WTC11 (cell line): ENCODE results near the gene PROX2. TPM values are rescaled to one million over a fixed set of nuclear protein-coding genes. Genes with fewer than 3 reads are reported as not detected.

ENCODE experiments used
- ATAC-seq: fragments of 200-7000 bp; cut with Tn5 transposase; 2 replicates; pipeline ENCODE4 v1.10.0; 2021; ENCODE audit warnings: mild to moderate bottlenecking, moderate library complexity
- CTCF ChIA-PET: fragments of 300-600 bp; sonication (Branson Sonifier 250); formaldehyde crosslinking; loops from one replicate; lab custom pipeline; 2021; ENCODE audit warnings: antibody characterized with exemption; lab: Charles Lee
- POLR2A ChIA-PET: fragments of 350-600 bp; sonication (Branson Sonifier 250); formaldehyde crosslinking; loops from one replicate; lab custom pipeline; 2021; ENCODE audit warnings: antibody characterized with exemption; lab: Charles Lee
- DNase-seq: peaks from one replicate; pipeline ENCODE4 v3.0.0; 2021; ENCODE audit warnings: low spot score
- H3K27ac Mint-ChIP-seq: 2 replicates; pipeline ENCODE4 v1.8.0; 2021; ENCODE audit warnings: mixed read lengths
- H3K27me3 Mint-ChIP-seq: 2 replicates; pipeline ENCODE4 v1.8.0; 2021; ENCODE audit warnings: low read depth, mild to moderate bottlenecking, moderate library complexity, mixed read lengths
- H3K36me3 Mint-ChIP-seq: 2 replicates; pipeline ENCODE4 v1.8.0; 2021; ENCODE audit warnings: mixed read lengths
- H3K4me1 Mint-ChIP-seq: 2 replicates; pipeline ENCODE4 v1.8.0; 2022; ENCODE audit warnings: mixed read lengths
- H3K4me3 Mint-ChIP-seq: 2 replicates; pipeline ENCODE4 v1.8.0; 2021; ENCODE audit warnings: mild to moderate bottlenecking, moderate library complexity, mixed read lengths
- H3K9me3 Mint-ChIP-seq: 2 replicates; pipeline ENCODE4 v1.8.0; 2021; ENCODE audit warnings: mixed read lengths
- ATF6 ChIP-seq: sonication (generic); formaldehyde crosslinking; IDR thresholded peaks from 2 replicates; pipeline ENCODE4 v1.8.1; 2023; ENCODE audit warnings: mild to moderate bottlenecking, missing genetic modification reagents
- CREB1 ChIP-seq: sonication (generic); formaldehyde crosslinking; IDR thresholded peaks from 2 replicates; pipeline ENCODE4 v1.8.0; 2023; ENCODE audit warnings: mild to moderate bottlenecking, missing genetic modification reagents
- EMX1 ChIP-seq: fragments of 250-450 bp; sonication (Bioruptor Pico); IDR thresholded peaks from 2 replicates; pipeline ENCODE4 v1.8.0; 2021; ENCODE audit warnings: mild to moderate bottlenecking
- ETV6 ChIP-seq: sonication (generic); formaldehyde crosslinking; IDR thresholded peaks from 2 replicates; pipeline ENCODE4 v1.8.1; 2022; ENCODE audit warnings: mild to moderate bottlenecking, missing genetic modification reagents
- GABPB1 ChIP-seq: sonication (generic); formaldehyde crosslinking; IDR thresholded peaks from 2 replicates; pipeline ENCODE4 v1.8.1; 2023; ENCODE audit warnings: mild to moderate bottlenecking, missing genetic modification reagents
- MLX ChIP-seq: sonication (generic); formaldehyde crosslinking; IDR thresholded peaks from 2 replicates; pipeline ENCODE4 v1.8.1; 2023; ENCODE audit warnings: mild to moderate bottlenecking, missing genetic modification reagents, moderate library complexity
- NFATC4 ChIP-seq: fragments of 250-450 bp; sonication (Bioruptor Pico); IDR thresholded peaks from 2 replicates; pipeline ENCODE4 v1.9.0; 2021; ENCODE audit warnings: mild to moderate bottlenecking
- NFE2L1 ChIP-seq: sonication (generic); formaldehyde crosslinking; IDR thresholded peaks from 2 replicates; pipeline ENCODE4 v1.8.1; 2023; ENCODE audit warnings: missing genetic modification reagents
- TCF7 ChIP-seq: sonication (generic); formaldehyde crosslinking; IDR thresholded peaks from 2 replicates; pipeline ENCODE4 v1.8.0; 2022; ENCODE audit warnings: mild to moderate bottlenecking, low read depth, missing genetic modification reagents, moderate library complexity
- ZBTB21 ChIP-seq: sonication (generic); formaldehyde crosslinking; IDR thresholded peaks from 2 replicates; pipeline ENCODE4 v1.8.1; 2023; ENCODE audit warnings: mild to moderate bottlenecking, missing genetic modification reagents, borderline replicate concordance
- ZBTB43 ChIP-seq: sonication (generic); formaldehyde crosslinking; IDR thresholded peaks from 2 replicates; pipeline ENCODE4 v1.8.1; 2023; ENCODE audit warnings: mild to moderate bottlenecking, missing genetic modification reagents
- ZMAT4 ChIP-seq: fragments of 250-450 bp; sonication (Bioruptor Pico); IDR thresholded peaks from 2 replicates; pipeline ENCODE4 v1.9.0; 2021; ENCODE audit warnings: mild to moderate bottlenecking
- ZNF121 ChIP-seq: sonication (generic); formaldehyde crosslinking; IDR thresholded peaks from 2 replicates; pipeline ENCODE4 v1.8.0; 2023; ENCODE audit warnings: missing genetic modification reagents
- ZNF263 ChIP-seq: sonication (generic); formaldehyde crosslinking; IDR thresholded peaks from 2 replicates; pipeline ENCODE4 v1.8.1; 2022; ENCODE audit warnings: low read depth, mild to moderate bottlenecking, moderate library complexity, missing genetic modification reagents
- ZNF317 ChIP-seq: sonication (generic); formaldehyde crosslinking; IDR thresholded peaks from 2 replicates; pipeline ENCODE4 v1.8.1; 2023; ENCODE audit warnings: low read depth, mild to moderate bottlenecking, moderate library complexity, missing genetic modification reagents, borderline replicate concordance
- ZNF396 ChIP-seq: fragments of 250-450 bp; sonication (Bioruptor Pico); IDR thresholded peaks from 2 replicates; pipeline ENCODE4 v1.8.0; 2021; ENCODE audit warnings: mild to moderate bottlenecking, moderate library complexity, borderline replicate concordance
- total RNA-seq: library from RNA; stranded (reverse); gene quantifications from 3 replicates; pipeline ENCODE4 v1.2.3, GENCODE V29; 2021
- TF ChIP-seq, protein P1 (sequence below): sonication (generic); formaldehyde crosslinking; conservative IDR thresholded peaks from 2 replicates; pipeline ENCODE4 v1.8.1; 2022; ENCODE audit warnings: mild to moderate bottlenecking, missing genetic modification reagents
- TF ChIP-seq, protein P2 (sequence below): sonication (generic); formaldehyde crosslinking; IDR thresholded peaks from 2 replicates; pipeline ENCODE4 v1.8.0; 2023; ENCODE audit warnings: missing genetic modification reagents, mild to moderate bottlenecking, borderline replicate concordance
- TF ChIP-seq, protein P3 (sequence below): fragments of 250-450 bp; sonication (Bioruptor Pico); IDR thresholded peaks from 2 replicates; pipeline ENCODE4 v1.9.0; 2021; ENCODE audit warnings: mild to moderate bottlenecking
- TF ChIP-seq, protein P4 (sequence below): sonication (generic); formaldehyde crosslinking; IDR thresholded peaks from 2 replicates; pipeline ENCODE4 v1.8.1; 2022; ENCODE audit warnings: mild to moderate bottlenecking, missing genetic modification reagents, moderate library complexity, borderline replicate concordance

Gene PROX2
- total RNA-seq, 1 experiment from 2014 or later, result 0.04 TPM

DNA sequence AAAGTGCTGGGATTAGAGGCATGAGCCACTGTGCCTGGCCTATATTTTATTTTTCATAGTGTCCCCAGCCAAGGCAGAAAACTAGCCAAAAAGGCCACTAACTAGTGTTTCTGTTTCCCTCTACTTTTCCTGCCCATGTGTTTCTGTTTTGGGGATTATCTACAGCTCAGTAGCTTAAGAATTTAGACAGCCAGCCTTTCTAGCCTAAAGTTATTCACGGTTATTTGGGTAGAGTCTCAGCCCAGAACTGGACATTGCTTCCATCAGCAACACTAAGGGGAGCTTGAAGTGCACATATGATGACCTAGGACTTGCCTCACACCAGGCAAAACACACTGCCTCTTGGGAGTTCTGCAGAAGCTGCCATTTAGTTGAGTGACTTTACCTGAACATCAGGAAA, 17.9 kb downstream of the PROX2 start:
- no peaks in the 10 kb centered on the region for H3K27me3 Mint-ChIP-seq
- TF ChIP-seq ZBTB43 (CRISPR knock-in tag) (no peak), ZMAT4 (CRISPR knock-in tag) (no peak), ZNF396 (no peak), EMX1 (CRISPR knock-in tag) (no peak), ZNF121 (no peak), NFATC4 (CRISPR knock-in tag) (no peak), MLX (CRISPR knock-in tag) (no peak), TCF7 (CRISPR knock-in tag) (no peak), ZNF263 (CRISPR knock-in tag) (no peak), NFE2L1 (CRISPR knock-in tag) (no peak), ATF6 (CRISPR knock-in tag) (no peak), ETV6 (CRISPR knock-in tag) (no peak), ZBTB21 (CRISPR knock-in tag) (no peak), CREB1 (CRISPR knock-in tag) (no peak), ZNF317 (CRISPR knock-in tag) (no peak), GABPB1 (CRISPR knock-in tag) (no peak)
- TF ChIP-seq, protein P1, sequence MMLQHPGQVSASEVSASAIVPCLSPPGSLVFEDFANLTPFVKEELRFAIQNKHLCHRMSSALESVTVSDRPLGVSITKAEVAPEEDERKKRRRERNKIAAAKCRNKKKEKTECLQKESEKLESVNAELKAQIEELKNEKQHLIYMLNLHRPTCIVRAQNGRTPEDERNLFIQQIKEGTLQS (CRISPR knock-in tag), result no peak
- TF ChIP-seq, protein P2, sequence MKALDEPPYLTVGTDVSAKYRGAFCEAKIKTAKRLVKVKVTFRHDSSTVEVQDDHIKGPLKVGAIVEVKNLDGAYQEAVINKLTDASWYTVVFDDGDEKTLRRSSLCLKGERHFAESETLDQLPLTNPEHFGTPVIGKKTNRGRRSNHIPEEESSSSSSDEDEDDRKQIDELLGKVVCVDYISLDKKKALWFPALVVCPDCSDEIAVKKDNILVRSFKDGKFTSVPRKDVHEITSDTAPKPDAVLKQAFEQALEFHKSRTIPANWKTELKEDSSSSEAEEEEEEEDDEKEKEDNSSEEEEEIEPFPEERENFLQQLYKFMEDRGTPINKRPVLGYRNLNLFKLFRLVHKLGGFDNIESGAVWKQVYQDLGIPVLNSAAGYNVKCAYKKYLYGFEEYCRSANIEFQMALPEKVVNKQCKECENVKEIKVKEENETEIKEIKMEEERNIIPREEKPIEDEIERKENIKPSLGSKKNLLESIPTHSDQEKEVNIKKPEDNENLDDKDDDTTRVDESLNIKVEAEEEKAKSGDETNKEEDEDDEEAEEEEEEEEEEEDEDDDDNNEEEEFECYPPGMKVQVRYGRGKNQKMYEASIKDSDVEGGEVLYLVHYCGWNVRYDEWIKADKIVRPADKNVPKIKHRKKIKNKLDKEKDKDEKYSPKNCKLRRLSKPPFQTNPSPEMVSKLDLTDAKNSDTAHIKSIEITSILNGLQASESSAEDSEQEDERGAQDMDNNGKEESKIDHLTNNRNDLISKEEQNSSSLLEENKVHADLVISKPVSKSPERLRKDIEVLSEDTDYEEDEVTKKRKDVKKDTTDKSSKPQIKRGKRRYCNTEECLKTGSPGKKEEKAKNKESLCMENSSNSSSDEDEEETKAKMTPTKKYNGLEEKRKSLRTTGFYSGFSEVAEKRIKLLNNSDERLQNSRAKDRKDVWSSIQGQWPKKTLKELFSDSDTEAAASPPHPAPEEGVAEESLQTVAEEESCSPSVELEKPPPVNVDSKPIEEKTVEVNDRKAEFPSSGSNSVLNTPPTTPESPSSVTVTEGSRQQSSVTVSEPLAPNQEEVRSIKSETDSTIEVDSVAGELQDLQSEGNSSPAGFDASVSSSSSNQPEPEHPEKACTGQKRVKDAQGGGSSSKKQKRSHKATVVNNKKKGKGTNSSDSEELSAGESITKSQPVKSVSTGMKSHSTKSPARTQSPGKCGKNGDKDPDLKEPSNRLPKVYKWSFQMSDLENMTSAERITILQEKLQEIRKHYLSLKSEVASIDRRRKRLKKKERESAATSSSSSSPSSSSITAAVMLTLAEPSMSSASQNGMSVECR (CRISPR knock-in tag), result no peak
- TF ChIP-seq, protein P3, sequence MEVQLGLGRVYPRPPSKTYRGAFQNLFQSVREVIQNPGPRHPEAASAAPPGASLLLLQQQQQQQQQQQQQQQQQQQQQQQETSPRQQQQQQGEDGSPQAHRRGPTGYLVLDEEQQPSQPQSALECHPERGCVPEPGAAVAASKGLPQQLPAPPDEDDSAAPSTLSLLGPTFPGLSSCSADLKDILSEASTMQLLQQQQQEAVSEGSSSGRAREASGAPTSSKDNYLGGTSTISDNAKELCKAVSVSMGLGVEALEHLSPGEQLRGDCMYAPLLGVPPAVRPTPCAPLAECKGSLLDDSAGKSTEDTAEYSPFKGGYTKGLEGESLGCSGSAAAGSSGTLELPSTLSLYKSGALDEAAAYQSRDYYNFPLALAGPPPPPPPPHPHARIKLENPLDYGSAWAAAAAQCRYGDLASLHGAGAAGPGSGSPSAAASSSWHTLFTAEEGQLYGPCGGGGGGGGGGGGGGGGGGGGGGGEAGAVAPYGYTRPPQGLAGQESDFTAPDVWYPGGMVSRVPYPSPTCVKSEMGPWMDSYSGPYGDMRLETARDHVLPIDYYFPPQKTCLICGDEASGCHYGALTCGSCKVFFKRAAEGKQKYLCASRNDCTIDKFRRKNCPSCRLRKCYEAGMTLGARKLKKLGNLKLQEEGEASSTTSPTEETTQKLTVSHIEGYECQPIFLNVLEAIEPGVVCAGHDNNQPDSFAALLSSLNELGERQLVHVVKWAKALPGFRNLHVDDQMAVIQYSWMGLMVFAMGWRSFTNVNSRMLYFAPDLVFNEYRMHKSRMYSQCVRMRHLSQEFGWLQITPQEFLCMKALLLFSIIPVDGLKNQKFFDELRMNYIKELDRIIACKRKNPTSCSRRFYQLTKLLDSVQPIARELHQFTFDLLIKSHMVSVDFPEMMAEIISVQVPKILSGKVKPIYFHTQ, result no peak
- TF ChIP-seq, protein P4, sequence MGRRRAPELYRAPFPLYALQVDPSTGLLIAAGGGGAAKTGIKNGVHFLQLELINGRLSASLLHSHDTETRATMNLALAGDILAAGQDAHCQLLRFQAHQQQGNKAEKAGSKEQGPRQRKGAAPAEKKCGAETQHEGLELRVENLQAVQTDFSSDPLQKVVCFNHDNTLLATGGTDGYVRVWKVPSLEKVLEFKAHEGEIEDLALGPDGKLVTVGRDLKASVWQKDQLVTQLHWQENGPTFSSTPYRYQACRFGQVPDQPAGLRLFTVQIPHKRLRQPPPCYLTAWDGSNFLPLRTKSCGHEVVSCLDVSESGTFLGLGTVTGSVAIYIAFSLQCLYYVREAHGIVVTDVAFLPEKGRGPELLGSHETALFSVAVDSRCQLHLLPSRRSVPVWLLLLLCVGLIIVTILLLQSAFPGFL (CRISPR knock-in tag), result no peak
- TF ChIP-seq, all 79 proteins: peak for 0
- ChIA-PET CTCF (interaction anchor here (1.4 to 8.9 kb wide), 3 partner anchors 21 to 206 kb away, joined by 3 to 241 read pairs (median 133); partner anchors contain the start of genes ACYP1, DLST and PROX2), POLR2A (no interaction called here)
- no peaks in the 10 kb centered on the region for H3K9me3 Mint-ChIP-seq
- H3K36me3 Mint-ChIP-seq, result no peaks in the 10 kb centered on the region
- DNase-seq, result no peak
- no peak overlapping the region for H3K4me3 Mint-ChIP-seq
- no peak overlapping the region for H3K27ac Mint-ChIP-seq
- ATAC-seq, result no peak
- H3K4me1 Mint-ChIP-seq, result peaks cover 3% of the 10 kb centered on the region; the same call in 1 of the 2 replicates
